ENCODE measurements around the gene SOX13.

GRCh38 chr1:204113896-204114295 is 41.0 kb downstream of the SOX13 start:
- TF ChIP-seq EP300 (IDR thresholded peaks at IDR 0.05; ENCODE audit: borderline replicate concordance) (no peak), REST (IDR thresholded peaks at IDR 0.05; ENCODE audit: low read depth) (no peak), TAF1 (IDR thresholded peaks at IDR 0.05; ENCODE audit: low read depth) (no peak), TEAD4 (IDR thresholded peaks at IDR 0.05) (no peak), NFIC (IDR thresholded peaks at IDR 0.05) (no peak), EGR1 (IDR thresholded peaks at IDR 0.05) (no peak), MAX (IDR thresholded peaks at IDR 0.05) (no peak), ZBTB7A (IDR thresholded peaks at IDR 0.05; ENCODE audit: low read depth) (no peak), CREB1 (IDR thresholded peaks at IDR 0.05; ENCODE audit: low read depth) (no peak), YY1 (IDR thresholded peaks at IDR 0.05; ENCODE audit: low read depth) (no peak), RAD21 (IDR thresholded peaks at IDR 0.05; ENCODE audit: low read depth) (no peak), FOXM1 (IDR thresholded peaks at IDR 0.05; ENCODE audit: borderline replicate concordance, low read depth) (no peak)
